ENCODE measurements around the gene EMX2.

EMX2 gene

DNA sequence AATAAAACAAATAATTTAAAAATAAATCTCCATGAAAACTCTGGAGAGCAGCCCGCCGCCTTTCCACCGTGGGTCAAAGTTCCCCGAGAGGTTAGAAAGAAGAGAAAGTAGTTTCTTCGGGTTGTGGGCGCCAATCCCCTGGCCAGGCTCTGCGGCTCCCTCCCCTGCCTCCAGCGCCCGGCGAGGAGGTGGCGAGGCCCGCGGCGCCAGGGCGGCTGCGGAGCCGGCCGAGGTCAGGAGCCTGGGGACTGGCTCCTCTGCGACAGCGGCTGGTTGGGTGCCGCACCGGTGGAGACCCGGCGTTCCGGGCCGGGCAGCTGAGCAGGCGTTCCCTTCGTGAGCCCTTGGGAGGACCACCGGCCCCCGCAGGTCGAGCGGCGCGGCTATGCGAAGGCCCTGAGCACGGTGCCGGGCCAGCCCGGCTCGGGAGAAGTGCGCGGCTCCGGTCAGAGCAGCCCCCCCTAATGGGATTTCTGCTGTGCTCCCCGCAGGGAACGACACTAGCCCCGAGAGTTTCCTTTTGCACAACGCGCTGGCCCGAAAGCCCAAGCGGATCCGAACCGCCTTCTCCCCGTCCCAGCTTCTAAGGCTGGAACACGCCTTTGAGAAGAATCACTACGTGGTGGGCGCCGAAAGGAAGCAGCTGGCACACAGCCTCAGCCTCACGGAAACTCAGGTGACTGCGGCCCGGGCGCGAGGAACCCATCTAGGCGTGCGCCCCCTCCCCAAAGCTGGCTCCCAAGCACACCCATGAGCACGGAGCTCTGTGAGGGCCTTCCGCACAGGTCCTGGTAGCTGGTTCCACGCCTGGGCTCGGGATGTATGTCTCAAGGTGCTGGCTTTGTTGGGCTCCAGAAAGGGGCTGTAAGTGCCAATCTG, 2.8 kb downstream of the EMX2 start:
- no peak overlapping the region for H3K4me3 ChIP-seq (ENCODE audit: low read length)
- WGBS (ENCODE audit: insufficient coverage, insufficient read length), result no CpG with 5 or more reads among the region's 67 CpGs
- no peak overlapping the region for H3K27ac ChIP-seq (ENCODE audit: low read length)
- no peak for DNase-seq (ENCODE audit: low read depth, low spot score)
- no peaks in the 10 kb centered on the region for H3K36me3 ChIP-seq (ENCODE audit: control insufficient read depth, insufficient read depth, low read length)
- peaks cover 8% of the 10 kb centered on the region for H3K4me1 ChIP-seq (ENCODE audit: control insufficient read depth, insufficient read depth, low read length)
- H3K9me3 ChIP-seq (ENCODE audit: control insufficient read depth, insufficient read depth, low read length), result no peaks in the 10 kb centered on the region
- H3K27me3 ChIP-seq (ENCODE audit: control insufficient read depth, insufficient read depth, low read length), result peaks cover 90% of the 10 kb centered on the region

DNA sequence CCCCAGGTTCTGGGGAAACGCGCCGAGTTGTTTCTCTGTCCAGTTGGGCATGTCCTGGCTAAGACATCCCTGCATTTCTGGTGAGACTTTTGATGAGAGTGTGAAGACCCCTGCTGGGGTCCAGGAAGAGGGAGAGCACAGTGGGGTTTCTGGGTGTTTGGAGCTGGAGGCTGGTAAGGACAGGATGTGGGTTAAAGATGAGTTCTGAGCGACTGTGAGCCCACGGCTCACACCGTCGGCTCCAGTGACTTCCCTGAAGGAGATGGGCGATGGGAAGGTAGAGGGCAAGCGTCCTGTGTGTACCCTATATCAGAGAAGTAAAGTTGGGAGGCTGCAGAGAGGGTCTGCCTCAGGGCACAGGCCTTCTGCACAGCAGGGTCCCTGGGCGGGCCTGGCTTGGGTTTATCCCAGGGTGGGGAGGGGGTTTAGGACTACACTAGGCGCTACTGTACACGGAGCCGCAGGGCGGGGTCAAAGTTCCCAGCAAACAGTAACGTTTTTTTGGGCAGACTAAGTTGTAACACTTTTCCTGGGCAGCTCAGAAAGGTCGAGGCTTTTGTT, 3.6 kb downstream of the EMX2 start:
- no peaks in the 10 kb centered on the region for H3K36me3 ChIP-seq (ENCODE audit: control insufficient read depth, insufficient read depth, low read length)
- H3K9me3 ChIP-seq (ENCODE audit: control insufficient read depth, insufficient read depth, low read length), result no peaks in the 10 kb centered on the region
- peaks cover 8% of the 10 kb centered on the region for H3K4me1 ChIP-seq (ENCODE audit: control insufficient read depth, insufficient read depth, low read length)
- H3K27ac ChIP-seq (ENCODE audit: low read length), result no peak overlapping the region
- peaks cover 89% of the 10 kb centered on the region for H3K27me3 ChIP-seq (ENCODE audit: control insufficient read depth, insufficient read depth, low read length)
- no CpG with 5 or more reads among the region's 16 CpGs for WGBS (ENCODE audit: insufficient coverage, insufficient read length)
- no peak overlapping the region for H3K4me3 ChIP-seq (ENCODE audit: low read length)
- no peak for DNase-seq (ENCODE audit: low read depth, low spot score)

DNA sequence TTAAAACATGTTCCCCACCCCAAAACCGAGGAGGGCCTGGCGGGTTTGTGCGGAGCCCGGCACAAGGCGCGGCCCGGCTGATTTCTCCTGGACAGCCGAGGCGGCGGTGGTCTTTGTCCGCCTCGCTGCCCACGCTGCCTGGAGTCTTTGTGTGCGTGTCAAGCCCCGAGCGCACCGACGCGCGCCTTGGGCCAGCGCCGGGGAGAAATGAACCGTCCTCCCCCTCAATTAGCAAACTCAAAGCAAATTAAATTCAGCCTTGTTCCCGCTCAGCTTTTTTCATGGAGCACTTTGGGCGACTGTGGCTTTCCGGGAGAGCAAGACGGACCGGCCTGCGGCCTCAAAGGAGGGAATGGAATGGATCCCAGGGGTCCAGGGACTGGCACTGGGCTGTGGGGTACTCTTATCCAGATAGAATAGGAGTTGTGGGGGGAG, 4.1 kb downstream of the EMX2 start:
- Histone ChIP-seq H3K36me3 (ENCODE audit: control insufficient read depth, insufficient read depth, low read length) (no peaks in the 10 kb centered on the region), H3K9me3 (ENCODE audit: control insufficient read depth, insufficient read depth, low read length) (no peaks in the 10 kb centered on the region), H3K27ac (ENCODE audit: low read length) (no peak overlapping the region), H3K27me3 (ENCODE audit: control insufficient read depth, insufficient read depth, low read length) (peaks cover 91% of the 10 kb centered on the region), H3K4me3 (ENCODE audit: low read length) (no peak overlapping the region), H3K4me1 (ENCODE audit: control insufficient read depth, insufficient read depth, low read length) (peaks cover 8% of the 10 kb centered on the region)
- DNase-seq (ENCODE audit: low read depth, low spot score), result no peak
- WGBS (ENCODE audit: insufficient coverage, insufficient read length), result no CpG with 5 or more reads among the region's 29 CpGs

DNA sequence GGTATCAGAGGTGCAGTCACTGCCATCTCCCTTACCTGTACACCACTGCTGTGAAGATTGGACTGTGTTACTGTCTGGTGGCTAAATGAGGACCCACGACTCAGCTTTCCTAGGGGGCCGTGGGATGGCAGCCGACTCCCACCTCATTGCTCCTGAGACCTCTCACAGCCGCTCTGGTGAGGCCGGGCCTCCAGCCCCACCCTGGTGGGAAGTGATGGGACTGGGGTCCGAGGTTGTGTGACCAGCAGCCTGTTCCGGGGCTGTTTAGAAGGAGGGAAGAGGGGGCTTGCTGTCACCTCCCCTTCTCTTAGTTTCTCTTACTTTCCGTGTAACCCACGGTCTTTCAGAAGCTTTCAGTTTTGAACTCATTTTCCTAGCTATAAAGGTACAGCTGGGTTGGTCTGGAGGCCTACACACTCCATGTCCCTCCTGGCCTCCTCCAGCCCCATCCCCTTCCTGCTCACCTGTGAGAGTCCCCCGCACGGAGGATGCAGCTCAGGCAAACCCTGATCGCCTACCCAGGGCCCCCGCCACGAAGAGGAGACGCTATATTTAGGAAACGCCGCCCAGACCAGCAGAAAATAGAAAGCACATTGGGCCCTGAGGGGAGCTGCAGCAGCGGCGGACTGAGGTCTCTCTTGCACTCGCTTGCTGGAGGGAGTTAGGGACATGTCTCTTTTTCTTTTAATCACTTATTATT, 4.6 kb downstream of the EMX2 start:
- no peaks in the 10 kb centered on the region for H3K36me3 ChIP-seq (ENCODE audit: control insufficient read depth, insufficient read depth, low read length)
- H3K4me1 ChIP-seq (ENCODE audit: control insufficient read depth, insufficient read depth, low read length), result peaks cover 11% of the 10 kb centered on the region
- no peak for DNase-seq (ENCODE audit: low read depth, low spot score)
- no peaks in the 10 kb centered on the region for H3K9me3 ChIP-seq (ENCODE audit: control insufficient read depth, insufficient read depth, low read length)
- WGBS (ENCODE audit: insufficient coverage, insufficient read length), result no CpG with 5 or more reads among the region's 20 CpGs
- peaks cover 91% of the 10 kb centered on the region for H3K27me3 ChIP-seq (ENCODE audit: control insufficient read depth, insufficient read depth, low read length)
- H3K27ac ChIP-seq (ENCODE audit: low read length), result no peak overlapping the region
- H3K4me3 ChIP-seq (ENCODE audit: low read length), result no peak overlapping the region

DNA sequence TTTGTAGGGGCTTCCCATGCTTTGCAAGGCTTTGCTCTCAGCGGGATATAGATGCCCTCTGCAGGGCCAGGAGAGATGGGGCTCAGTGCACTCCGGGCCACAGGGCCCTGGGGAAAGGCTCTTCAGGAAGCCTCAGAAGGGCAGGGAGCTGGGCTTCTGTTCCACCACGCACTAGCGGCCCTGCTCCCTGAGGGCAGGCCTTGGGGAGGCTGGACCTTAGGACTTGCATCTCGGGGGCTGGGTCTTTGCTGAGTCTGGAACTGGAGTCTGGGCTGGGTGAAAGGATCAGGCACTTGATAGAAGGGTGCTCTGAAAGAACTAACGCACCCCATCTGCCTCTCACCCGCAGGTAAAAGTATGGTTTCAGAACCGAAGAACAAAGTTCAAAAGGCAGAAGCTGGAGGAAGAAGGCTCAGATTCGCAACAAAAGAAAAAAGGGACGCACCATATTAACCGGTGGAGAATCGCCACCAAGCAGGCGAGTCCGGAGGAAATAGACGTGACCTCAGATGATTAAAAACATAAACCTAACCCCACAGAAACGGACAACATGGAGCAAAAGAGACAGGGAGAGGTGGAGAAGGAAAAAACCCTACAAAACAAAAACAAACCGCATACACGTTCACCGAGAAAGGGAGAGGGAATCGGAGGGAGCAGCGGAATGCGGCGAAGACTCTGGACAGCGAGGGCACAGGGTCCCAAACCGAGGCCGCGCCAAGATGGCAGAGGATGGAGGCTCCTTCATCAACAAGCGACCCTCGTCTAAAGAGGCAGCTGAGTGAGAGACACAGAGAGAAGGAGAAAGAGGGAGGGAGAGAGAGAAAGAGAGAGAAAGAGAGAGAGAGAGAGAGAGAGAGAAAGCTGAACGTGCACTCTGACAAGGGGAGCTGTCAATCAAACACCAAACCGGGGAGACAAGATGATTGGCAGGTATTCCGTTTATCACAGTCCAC, 5.4 kb downstream of the EMX2 start:
- Histone ChIP-seq H3K27me3 (ENCODE audit: control insufficient read depth, insufficient read depth, low read length) (peaks cover 96% of the 10 kb centered on the region), H3K9me3 (ENCODE audit: control insufficient read depth, insufficient read depth, low read length) (no peaks in the 10 kb centered on the region), H3K4me1 (ENCODE audit: control insufficient read depth, insufficient read depth, low read length) (peaks cover 14% of the 10 kb centered on the region), H3K36me3 (ENCODE audit: control insufficient read depth, insufficient read depth, low read length) (no peaks in the 10 kb centered on the region), H3K27ac (ENCODE audit: low read length) (no peak overlapping the region), H3K4me3 (ENCODE audit: low read length) (no peak overlapping the region)
- no CpG with 5 or more reads among the region's 32 CpGs for WGBS (ENCODE audit: insufficient coverage, insufficient read length)
- no peak for DNase-seq (ENCODE audit: low read depth, low spot score)

DNA sequence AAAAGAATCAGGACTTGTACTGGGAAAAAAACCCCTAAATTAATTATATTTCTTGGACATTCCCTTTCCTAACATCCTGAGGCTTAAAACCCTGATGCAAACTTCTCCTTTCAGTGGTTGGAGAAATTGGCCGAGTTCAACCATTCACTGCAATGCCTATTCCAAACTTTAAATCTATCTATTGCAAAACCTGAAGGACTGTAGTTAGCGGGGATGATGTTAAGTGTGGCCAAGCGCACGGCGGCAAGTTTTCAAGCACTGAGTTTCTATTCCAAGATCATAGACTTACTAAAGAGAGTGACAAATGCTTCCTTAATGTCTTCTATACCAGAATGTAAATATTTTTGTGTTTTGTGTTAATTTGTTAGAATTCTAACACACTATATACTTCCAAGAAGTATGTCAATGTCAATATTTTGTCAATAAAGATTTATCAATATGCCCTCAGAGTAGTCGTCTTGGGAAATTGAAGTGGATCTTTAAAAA, 6.6 kb downstream of the EMX2 start:
- no peak for DNase-seq (ENCODE audit: low read depth, low spot score)
- Histone ChIP-seq H3K36me3 (ENCODE audit: control insufficient read depth, insufficient read depth, low read length) (no peaks in the 10 kb centered on the region), H3K9me3 (ENCODE audit: control insufficient read depth, insufficient read depth, low read length) (no peaks in the 10 kb centered on the region), H3K4me1 (ENCODE audit: control insufficient read depth, insufficient read depth, low read length) (peaks cover 13% of the 10 kb centered on the region), H3K4me3 (ENCODE audit: low read length) (no peak overlapping the region), H3K27ac (ENCODE audit: low read length) (no peak overlapping the region), H3K27me3 (ENCODE audit: control insufficient read depth, insufficient read depth, low read length) (peaks cover 98% of the 10 kb centered on the region)
- WGBS (ENCODE audit: insufficient coverage, insufficient read length), result no CpG with 5 or more reads among the region's 6 CpGs

DNA sequence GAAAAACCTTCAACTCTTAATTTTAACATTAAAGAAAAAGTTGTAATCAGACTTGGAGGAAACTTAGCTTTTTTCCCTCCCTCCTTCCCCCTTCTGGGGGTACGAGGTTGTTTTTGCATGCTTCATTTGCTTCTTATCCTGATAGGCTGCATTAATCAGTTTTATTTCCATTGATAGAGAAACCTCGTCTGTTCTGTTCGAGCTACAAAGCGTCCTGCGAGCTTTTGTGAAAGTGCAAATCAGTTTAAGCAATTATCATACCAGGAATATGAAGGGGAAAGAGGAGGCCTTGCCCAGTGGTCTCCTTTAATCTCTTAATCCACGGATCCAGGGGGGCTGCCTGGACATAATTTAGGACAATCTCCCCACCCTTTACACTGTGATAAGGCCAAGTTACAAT, 7.5 kb downstream of the EMX2 start:
- H3K9me3 ChIP-seq (ENCODE audit: control insufficient read depth, insufficient read depth, low read length), result no peaks in the 10 kb centered on the region
- no peak overlapping the region for H3K27ac ChIP-seq (ENCODE audit: low read length)
- H3K27me3 ChIP-seq (ENCODE audit: control insufficient read depth, insufficient read depth, low read length), result peaks cover 98% of the 10 kb centered on the region
- no peak overlapping the region for H3K4me3 ChIP-seq (ENCODE audit: low read length)
- no peak for DNase-seq (ENCODE audit: low read depth, low spot score)
- H3K36me3 ChIP-seq (ENCODE audit: control insufficient read depth, insufficient read depth, low read length), result no peaks in the 10 kb centered on the region
- no CpG with 5 or more reads among the region's 6 CpGs for WGBS (ENCODE audit: insufficient coverage, insufficient read length)
- peaks cover 13% of the 10 kb centered on the region for H3K4me1 ChIP-seq (ENCODE audit: control insufficient read depth, insufficient read depth, low read length)

DNA sequence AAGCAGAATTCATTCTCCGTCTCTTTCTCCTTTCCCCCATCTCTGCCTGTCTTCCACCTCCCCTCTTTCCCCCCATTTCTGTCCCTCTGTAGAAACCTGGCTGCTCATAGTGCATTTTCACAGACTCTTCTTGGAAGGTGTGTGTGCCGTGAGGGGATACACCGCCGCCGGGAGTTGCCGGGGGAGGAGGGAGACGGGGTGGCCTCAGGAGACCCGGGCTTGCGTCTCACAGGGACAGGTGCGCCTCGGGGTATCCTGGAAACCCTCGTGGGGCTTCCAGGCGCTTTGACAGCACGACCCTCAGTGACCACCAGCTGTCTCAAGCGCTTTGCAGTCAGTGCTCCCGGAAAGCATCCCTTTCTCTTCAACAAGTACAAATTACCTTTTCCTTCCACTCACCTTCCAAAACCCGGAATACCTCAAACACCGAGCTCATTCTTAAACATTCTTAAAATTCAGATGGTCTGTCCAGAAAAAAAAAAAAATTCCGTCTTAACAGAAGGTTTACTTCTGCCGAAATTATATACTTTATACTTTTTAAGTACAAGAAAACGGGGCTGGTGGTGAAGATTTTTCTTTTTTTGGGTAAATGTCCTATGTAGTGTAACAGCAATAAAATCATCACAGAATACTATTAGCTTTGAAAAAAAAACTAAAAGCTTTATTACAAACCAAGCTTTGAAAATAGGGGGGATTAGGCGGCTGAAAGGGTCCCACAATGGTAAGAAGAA, 8.2 kb downstream of the EMX2 start:
- WGBS (ENCODE audit: insufficient coverage, insufficient read length), result no CpG with 5 or more reads among the region's 22 CpGs
- peaks cover 94% of the 10 kb centered on the region for H3K27me3 ChIP-seq (ENCODE audit: control insufficient read depth, insufficient read depth, low read length)
- no peak for DNase-seq (ENCODE audit: low read depth, low spot score)

DNA sequence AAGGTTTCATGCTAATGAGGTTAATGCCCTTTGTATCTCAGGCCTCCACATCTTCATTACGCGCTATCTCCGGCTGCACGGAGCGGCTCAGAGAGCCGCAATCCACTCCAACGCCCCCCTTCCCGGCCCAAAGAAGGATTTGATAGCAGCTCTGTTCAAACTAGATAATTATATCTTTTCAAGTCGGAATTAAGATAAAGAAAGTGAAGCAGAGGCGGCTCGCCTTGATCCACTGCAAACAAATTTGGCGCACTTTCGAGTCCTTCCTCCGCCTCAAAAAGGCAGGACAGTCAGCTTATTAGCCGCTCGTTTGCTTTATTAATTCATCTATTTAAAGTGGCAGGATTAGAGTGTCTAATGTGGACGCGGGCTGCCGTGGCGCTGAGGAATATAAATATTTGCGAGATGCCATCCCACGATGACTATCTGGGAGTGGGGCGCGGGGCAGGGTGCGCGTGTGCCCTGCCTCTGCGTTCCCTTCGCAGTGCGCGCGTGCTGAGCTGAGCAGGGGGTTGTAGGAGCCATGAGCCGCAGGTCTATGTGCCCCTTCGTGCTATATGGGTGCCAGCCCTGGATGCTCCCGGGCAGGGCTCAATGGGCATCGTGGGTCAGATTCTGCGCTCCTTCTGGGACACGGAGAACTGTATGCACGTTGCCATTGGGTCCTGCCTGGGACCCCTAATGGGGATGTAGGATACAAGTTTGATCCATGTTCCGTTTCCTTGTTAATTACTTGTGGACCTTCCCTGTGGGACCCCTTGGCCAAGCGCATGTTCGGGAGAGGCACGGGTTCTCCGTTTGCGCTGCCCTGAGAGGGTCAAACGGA, 9.0 kb downstream of the EMX2 start:
- WGBS (ENCODE audit: insufficient coverage, insufficient read length), result no CpG with 5 or more reads among the region's 45 CpGs

More for the DNA sequence above, 8.2 kb downstream of the EMX2 start:
- H3K36me3 ChIP-seq (ENCODE audit: control insufficient read depth, insufficient read depth, low read length), result no peaks in the 10 kb centered on the region
- H3K9me3 ChIP-seq (ENCODE audit: control insufficient read depth, insufficient read depth, low read length), result no peaks in the 10 kb centered on the region
- H3K4me1 ChIP-seq (ENCODE audit: control insufficient read depth, insufficient read depth, low read length), result peaks cover 11% of the 10 kb centered on the region
- H3K4me3 ChIP-seq (ENCODE audit: low read length), result no peak overlapping the region
- H3K27ac ChIP-seq (ENCODE audit: low read length), result no peak overlapping the region

More for the DNA sequence above, 9.0 kb downstream of the EMX2 start:
- Histone ChIP-seq H3K9me3 (ENCODE audit: control insufficient read depth, insufficient read depth, low read length) (no peaks in the 10 kb centered on the region), H3K4me3 (ENCODE audit: low read length) (no peak overlapping the region), H3K27me3 (ENCODE audit: control insufficient read depth, insufficient read depth, low read length) (peaks cover 91% of the 10 kb centered on the region), H3K36me3 (ENCODE audit: control insufficient read depth, insufficient read depth, low read length) (no peaks in the 10 kb centered on the region), H3K4me1 (ENCODE audit: control insufficient read depth, insufficient read depth, low read length) (peaks cover 10% of the 10 kb centered on the region), H3K27ac (ENCODE audit: low read length) (no peak overlapping the region)
- DNase-seq (ENCODE audit: low read depth, low spot score), result no peak
